HL-60 (cell line): ENCODE results near the gene FABP7.

Source experiments
- DNase-seq, 2 experiments: peaks; one replicate each; pipeline ENCODE4 v3.0.0-alpha.2; 2010 to 2020; ENCODE audit warnings: low read depth in 1 of 2, low spot score in 1 of 2
- H3K27ac ChIP-seq: fragments of 250-450 bp; sonication (Bioruptor Pico); replicated peaks from 2 replicates; pipeline ENCODE4 v1.5.1; 2020; ENCODE audit warnings: mild to moderate bottlenecking, moderate library complexity
- H3K27me3 ChIP-seq: fragments of 250-450 bp; sonication (Bioruptor Pico); 2 replicates; pipeline ENCODE4 v1.5.1; 2021; ENCODE audit warnings: mild to moderate bottlenecking, moderate library complexity; ENCODE audit not compliant: insufficient read depth, poor library complexity, severe bottlenecking
- H3K4me3 ChIP-seq: replicated peaks from 2 replicates; pipeline ENCODE4 v1.5.1; 2011; ENCODE audit warnings: mild to moderate bottlenecking, control low read depth, low read length; ENCODE audit not compliant: insufficient read depth
- GABPA ChIP-seq: IDR thresholded peaks from 2 replicates; pipeline ENCODE4 v1.6.1; 2012; ENCODE audit warnings: low read depth
- POLR2AphosphoS5 ChIP-seq: IDR thresholded peaks from 2 replicates; pipeline ENCODE4 v1.6.1; 2012; ENCODE audit warnings: low read depth
- SPI1 ChIP-seq: IDR thresholded peaks from 2 replicates; pipeline ENCODE4 v1.6.1; 2012; ENCODE audit warnings: low read depth, mild to moderate bottlenecking, borderline replicate concordance
- TF ChIP-seq, protein P1 (sequence below): IDR thresholded peaks from one replicate; pipeline ENCODE4 v1.5.1; 2011; ENCODE audit warnings: low read length, control low read depth, inconsistent platforms; ENCODE audit not compliant: insufficient read depth
- TF ChIP-seq, protein P2 (sequence below): IDR thresholded peaks from 2 replicates; pipeline ENCODE4 v1.6.1; 2012; ENCODE audit warnings: low read depth; ENCODE audit not compliant: insufficient replicate concordance

The FABP7 gene

DNA sequence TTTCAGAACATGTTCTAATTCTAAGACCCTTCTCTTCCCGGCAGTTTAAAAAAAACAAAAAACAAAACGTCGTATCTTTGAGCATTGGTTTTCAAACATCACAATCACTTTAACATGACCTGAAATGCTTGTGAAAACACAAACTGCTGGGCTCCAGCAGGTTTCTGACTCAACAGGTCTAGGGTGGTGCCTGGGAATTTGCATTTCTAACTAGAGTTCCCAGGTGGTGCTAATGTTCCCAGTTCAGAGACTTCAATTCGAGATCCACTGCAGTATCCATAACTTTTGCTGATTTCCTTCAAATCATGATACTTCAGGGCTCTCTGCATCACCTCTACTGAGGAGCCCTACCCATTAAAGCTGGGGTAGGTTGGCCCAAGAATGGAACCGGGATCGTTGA is 8.7 kb downstream of the FABP7 start:
- Histone ChIP-seq H3K27me3 (peaks cover 44% of the 10 kb centered on the region), H3K27ac (no peak overlapping the region), H3K4me3 (no peak overlapping the region)
- no peak for DNase-seq
- TF ChIP-seq, protein P1, sequence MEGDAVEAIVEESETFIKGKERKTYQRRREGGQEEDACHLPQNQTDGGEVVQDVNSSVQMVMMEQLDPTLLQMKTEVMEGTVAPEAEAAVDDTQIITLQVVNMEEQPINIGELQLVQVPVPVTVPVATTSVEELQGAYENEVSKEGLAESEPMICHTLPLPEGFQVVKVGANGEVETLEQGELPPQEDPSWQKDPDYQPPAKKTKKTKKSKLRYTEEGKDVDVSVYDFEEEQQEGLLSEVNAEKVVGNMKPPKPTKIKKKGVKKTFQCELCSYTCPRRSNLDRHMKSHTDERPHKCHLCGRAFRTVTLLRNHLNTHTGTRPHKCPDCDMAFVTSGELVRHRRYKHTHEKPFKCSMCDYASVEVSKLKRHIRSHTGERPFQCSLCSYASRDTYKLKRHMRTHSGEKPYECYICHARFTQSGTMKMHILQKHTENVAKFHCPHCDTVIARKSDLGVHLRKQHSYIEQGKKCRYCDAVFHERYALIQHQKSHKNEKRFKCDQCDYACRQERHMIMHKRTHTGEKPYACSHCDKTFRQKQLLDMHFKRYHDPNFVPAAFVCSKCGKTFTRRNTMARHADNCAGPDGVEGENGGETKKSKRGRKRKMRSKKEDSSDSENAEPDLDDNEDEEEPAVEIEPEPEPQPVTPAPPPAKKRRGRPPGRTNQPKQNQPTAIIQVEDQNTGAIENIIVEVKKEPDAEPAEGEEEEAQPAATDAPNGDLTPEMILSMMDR = no peak

DNA sequence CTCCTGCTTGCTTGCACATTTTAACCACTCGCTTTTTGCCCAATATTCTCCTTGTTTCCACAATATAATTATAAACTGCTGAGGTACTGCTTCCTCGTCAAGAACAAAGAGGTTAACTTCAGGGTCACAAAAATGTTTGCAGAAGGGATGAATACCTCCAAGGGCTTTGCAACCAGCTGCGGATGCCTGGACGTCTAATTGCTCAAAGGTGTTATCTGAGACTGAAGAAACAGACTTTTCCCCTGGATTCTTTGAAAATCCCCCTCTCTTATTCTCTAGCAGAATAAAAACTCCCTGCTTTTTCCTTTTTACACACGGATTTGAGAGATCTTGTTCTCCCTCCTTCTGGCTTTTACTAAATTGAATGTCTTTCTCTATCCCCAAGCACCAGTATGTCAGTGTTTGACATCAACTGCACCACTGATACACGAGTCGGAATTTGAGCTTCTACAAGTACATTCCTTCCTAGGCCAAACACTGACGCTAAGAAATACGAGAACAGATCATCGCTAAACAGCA is 9.2 kb downstream of the FABP7 start:
- no peak for DNase-seq
- Histone ChIP-seq H3K27ac (no peak overlapping the region), H3K27me3 (peaks cover 42% of the 10 kb centered on the region), H3K4me3 (peak overlapping the region; percentile 65)
- no peak for TF ChIP-seq SPI1
- TF ChIP-seq, protein P1 = no peak
- TF ChIP-seq POLR2AphosphoS5 = no peak
- TF ChIP-seq, protein P2, sequence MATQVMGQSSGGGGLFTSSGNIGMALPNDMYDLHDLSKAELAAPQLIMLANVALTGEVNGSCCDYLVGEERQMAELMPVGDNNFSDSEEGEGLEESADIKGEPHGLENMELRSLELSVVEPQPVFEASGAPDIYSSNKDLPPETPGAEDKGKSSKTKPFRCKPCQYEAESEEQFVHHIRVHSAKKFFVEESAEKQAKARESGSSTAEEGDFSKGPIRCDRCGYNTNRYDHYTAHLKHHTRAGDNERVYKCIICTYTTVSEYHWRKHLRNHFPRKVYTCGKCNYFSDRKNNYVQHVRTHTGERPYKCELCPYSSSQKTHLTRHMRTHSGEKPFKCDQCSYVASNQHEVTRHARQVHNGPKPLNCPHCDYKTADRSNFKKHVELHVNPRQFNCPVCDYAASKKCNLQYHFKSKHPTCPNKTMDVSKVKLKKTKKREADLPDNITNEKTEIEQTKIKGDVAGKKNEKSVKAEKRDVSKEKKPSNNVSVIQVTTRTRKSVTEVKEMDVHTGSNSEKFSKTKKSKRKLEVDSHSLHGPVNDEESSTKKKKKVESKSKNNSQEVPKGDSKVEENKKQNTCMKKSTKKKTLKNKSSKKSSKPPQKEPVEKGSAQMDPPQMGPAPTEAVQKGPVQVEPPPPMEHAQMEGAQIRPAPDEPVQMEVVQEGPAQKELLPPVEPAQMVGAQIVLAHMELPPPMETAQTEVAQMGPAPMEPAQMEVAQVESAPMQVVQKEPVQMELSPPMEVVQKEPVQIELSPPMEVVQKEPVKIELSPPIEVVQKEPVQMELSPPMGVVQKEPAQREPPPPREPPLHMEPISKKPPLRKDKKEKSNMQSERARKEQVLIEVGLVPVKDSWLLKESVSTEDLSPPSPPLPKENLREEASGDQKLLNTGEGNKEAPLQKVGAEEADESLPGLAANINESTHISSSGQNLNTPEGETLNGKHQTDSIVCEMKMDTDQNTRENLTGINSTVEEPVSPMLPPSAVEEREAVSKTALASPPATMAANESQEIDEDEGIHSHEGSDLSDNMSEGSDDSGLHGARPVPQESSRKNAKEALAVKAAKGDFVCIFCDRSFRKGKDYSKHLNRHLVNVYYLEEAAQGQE = no peak
- TF ChIP-seq GABPA = no peak

DNA sequence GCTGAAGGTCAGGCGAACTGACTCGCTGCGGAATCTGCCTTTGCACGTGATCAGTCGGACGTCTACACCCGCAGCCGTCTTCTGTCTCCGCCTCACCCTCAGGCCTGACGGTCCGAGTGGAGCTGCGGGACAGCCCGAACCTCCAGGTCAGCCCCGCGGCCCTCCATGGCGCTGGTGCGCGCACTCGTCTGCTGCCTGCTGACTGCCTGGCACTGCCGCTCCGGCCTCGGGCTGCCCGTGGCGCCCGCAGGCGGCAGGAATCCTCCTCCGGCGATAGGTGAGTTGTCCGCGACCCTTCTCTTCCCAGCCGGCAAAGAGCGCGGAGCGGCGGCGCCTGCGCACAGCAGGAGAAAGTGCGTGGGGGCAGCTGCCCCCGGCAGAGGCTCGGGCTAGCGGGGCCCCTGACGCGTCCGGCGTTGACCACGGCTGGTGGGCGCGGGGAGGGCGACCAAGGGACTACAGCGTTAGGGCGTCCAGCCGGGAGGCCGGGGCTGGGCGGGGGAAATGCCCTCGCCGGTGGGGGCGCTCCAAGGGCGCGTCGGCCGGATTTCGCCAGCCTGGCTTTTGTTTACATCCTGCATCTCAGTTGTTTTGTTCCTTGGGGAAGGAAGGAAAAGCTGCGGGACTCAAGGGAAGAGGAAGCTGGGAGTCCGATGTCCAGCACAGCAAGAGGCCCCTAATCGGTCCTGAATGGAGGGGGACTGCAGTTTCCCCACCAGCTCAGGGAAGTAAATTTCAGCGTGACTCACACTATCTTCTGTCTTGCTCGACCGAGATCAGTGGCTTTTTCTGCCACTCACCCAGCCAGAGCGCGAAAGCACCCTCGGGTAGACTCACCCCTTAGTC is 9.9 kb downstream of the FABP7 start, which contains the start of gene SMPDL3A:
TSS of gene SMPDL3A (plus strand) at position 77 of the 846 bp plus-strand sequence. CDS start at position 166, 89 bp downstream.
- peaks cover 42% of the 10 kb centered on the region for H3K27me3 ChIP-seq
- H3K27ac ChIP-seq = no peak within 1 kb of the TSS
- TF ChIP-seq, protein P2 = no peak
- TF ChIP-seq, protein P1 = peak; percentile 26
- TF ChIP-seq SPI1 = no peak
- TF ChIP-seq GABPA = no peak
- no peak for TF ChIP-seq POLR2AphosphoS5
- peak; percentile 12 to 28 for DNase-seq
- peak within 1 kb of the TSS; percentile 65 for H3K4me3 ChIP-seq

DNA sequence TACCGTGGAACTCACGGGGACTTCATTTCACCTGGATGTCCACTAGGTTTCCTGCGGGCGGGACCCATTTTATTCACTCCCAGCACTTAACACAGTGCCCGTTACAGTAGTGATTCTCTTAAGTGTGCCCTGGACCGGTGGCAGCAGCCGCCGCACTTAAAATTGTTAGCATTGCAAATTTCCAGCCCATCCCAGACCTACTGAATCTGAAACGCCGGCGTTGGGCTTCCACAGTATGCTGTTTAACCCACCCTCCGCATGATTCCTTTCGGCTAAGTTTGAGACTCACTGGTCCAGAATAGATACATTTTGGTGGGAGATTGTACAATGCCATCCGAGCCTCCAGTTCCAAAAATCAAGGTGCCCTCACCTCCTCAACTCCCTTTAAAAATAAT is 10.5 kb downstream of the FABP7 start:
- TF ChIP-seq SPI1 (no peak), POLR2AphosphoS5 (no peak), GABPA (no peak)
- TF ChIP-seq, protein P1 = no peak
- TF ChIP-seq, protein P2 = no peak
- peaks cover 42% of the 10 kb centered on the region for H3K27me3 ChIP-seq
- H3K27ac ChIP-seq = no peak overlapping the region
- peak overlapping the region; percentile 65 for H3K4me3 ChIP-seq
- DNase-seq = no peak
